CD4-positive, alpha-beta T cell treated with Interleukin-6 for 4 hours (primary cell): Measurements from ENCODE around the gene NEK6.

Experiments
- DNase-seq: peaks from one replicate; pipeline ENCODE4 v3.0.0-alpha.2; 2020; ENCODE audit warnings: mixed read lengths

Gene NEK6

GRCh38 chr9:124299515-124300090, 41.9 kb downstream of the NEK6 start:
- no peak for DNase-seq

GRCh38 chr9:124300312-124300711, 42.6 kb downstream of the NEK6 start:
- no peak for DNase-seq

- no peak for DNase-seq
Observed at GRCh38 chr9:124302921-124303320, 45.2 kb downstream of the NEK6 start.

GRCh38 chr9:124303762-124304161, 46.0 kb downstream of the NEK6 start:
- no peak for DNase-seq

GRCh38 chr9:124304285-124304684, 46.5 kb downstream of the NEK6 start:
- DNase-seq: no peak

- DNase-seq: no peak
Observed at GRCh38 chr9:124306098-124306735, 48.5 kb downstream of the NEK6 start.

GRCh38 chr9:124307379-124308030, 49.8 kb downstream of the NEK6 start:
- DNase-seq: no peak

GRCh38 chr9:124308606-124309491, 51.1 kb downstream of the NEK6 start:
- DNase-seq: no peak

- no peak for DNase-seq
Observed at GRCh38 chr9:124309667-124310084, 51.9 kb downstream of the NEK6 start.

- DNase-seq: no peak
Observed at GRCh38 chr9:124311283-124311682, 53.5 kb downstream of the NEK6 start.

GRCh38 chr9:124312290-124313265, 54.8 kb downstream of the NEK6 start:
- no peak for DNase-seq

- DNase-seq: no peak
Observed at GRCh38 chr9:124313940-124314339, 56.2 kb downstream of the NEK6 start.

- no peak for DNase-seq
Observed at GRCh38 chr9:124315882-124316281, 58.1 kb downstream of the NEK6 start.

- peak; percentile 32 for DNase-seq
Observed at GRCh38 chr9:124320062-124320973, 62.6 kb downstream of the NEK6 start.

- DNase-seq: no peak
Observed at GRCh38 chr9:124321416-124321815, 63.7 kb downstream of the NEK6 start.

- no peak for DNase-seq
Observed at GRCh38 chr9:124321935-124322334, 64.2 kb downstream of the NEK6 start.

GRCh38 chr9:124322618-124323432, 65.1 kb downstream of the NEK6 start:
- no peak for DNase-seq

GRCh38 chr9:124323904-124324303, 66.2 kb downstream of the NEK6 start:
- DNase-seq: no peak

- DNase-seq: no peak
Observed at GRCh38 chr9:124325816-124326215, 68.1 kb downstream of the NEK6 start.

- DNase-seq: no peak
Observed at GRCh38 chr9:124326378-124326777, 68.6 kb downstream of the NEK6 start.
